ENCODE results near the gene KPNB1.

GRCh38 chr17:47709594-47709993 lies 59.9 kb downstream of the KPNB1 start:
- TF ChIP-seq EZH2 (IDR thresholded peaks at IDR 0.05; ENCODE audit: insufficient read depth, poor library complexity, severe bottlenecking) = no peak
- TF ChIP-seq EZH2phosphoT487 (IDR thresholded peaks at IDR 0.05; ENCODE audit: insufficient read depth, low read depth) = no peak
